GM23338 (cell line): ENCODE measurements around the gene B3GNT9. TPM values are rescaled to one million over a fixed set of nuclear protein-coding genes. Genes with fewer than 3 reads are reported as not detected.

Experiments used
- CREB1 ChIP-seq: fragments of 250-450 bp; sonication (Bioruptor Pico); IDR thresholded peaks from 2 replicates; pipeline ENCODE4 v1.5.0; 2020; ENCODE audit warnings: low read depth, mild to moderate bottlenecking, moderate library complexity
- CTCF ChIP-seq, 2 experiments: fragments of 200-600 bp in 1 of 2; sonication (generic) in 1 of 2; conservative IDR thresholded peaks; 2 replicates each; pipeline versions ENCODE4 v1.5.1 to v1.6.1; 2016 to 2017; ENCODE audit warnings: antibody characterized with exemption in 2 of 2, low read depth in 2 of 2, mild to moderate bottlenecking in 2 of 2, moderate library complexity in 1 of 2
- ETS1 ChIP-seq: IDR thresholded peaks from 2 replicates; pipeline ENCODE4 v1.6.1; 2016; ENCODE audit warnings: antibody characterized with exemption
- EZH2phosphoT487 ChIP-seq: fragments of 200-600 bp; sonication (generic); IDR thresholded peaks from one replicate; pipeline ENCODE4 v1.8.1; 2018; ENCODE audit warnings: antibody characterized with exemption; ENCODE audit not compliant: unreplicated experiment
- JUNB ChIP-seq: IDR thresholded peaks from one replicate; pipeline ENCODE4 v1.6.1; 2016; ENCODE audit warnings: antibody characterized with exemption; ENCODE audit not compliant: unreplicated experiment
- NANOG ChIP-seq: IDR thresholded peaks from 2 replicates; pipeline ENCODE4 v1.6.1; 2016; ENCODE audit warnings: antibody characterized with exemption, borderline replicate concordance
- POLR2AphosphoS5 ChIP-seq: IDR thresholded peaks from 2 replicates; pipeline ENCODE4 v1.6.1; 2016; ENCODE audit warnings: antibody characterized with exemption, low read depth
- STAT1 ChIP-seq: IDR thresholded peaks from one replicate; pipeline ENCODE4 v1.6.1; 2016; ENCODE audit warnings: antibody characterized with exemption; ENCODE audit not compliant: unreplicated experiment
- ZNF114 ChIP-seq: fragments of 250-450 bp; sonication (Bioruptor Pico); IDR thresholded peaks from 2 replicates; pipeline ENCODE4 v1.5.0; 2020; ENCODE audit warnings: mild to moderate bottlenecking, moderate library complexity
- ZNF331 ChIP-seq: fragments of 250-450 bp; sonication (Bioruptor Pico); IDR thresholded peaks from 2 replicates; pipeline ENCODE4 v1.5.0; 2020; ENCODE audit warnings: low read depth, mild to moderate bottlenecking, moderate library complexity
- ZNF462 ChIP-seq: fragments of 250-450 bp; sonication (Bioruptor Pico); IDR thresholded peaks from 2 replicates; pipeline ENCODE4 v1.5.0; 2020; ENCODE audit warnings: mild to moderate bottlenecking, moderate library complexity
- polyA plus RNA-seq: library from polyadenylated mRNA; unstranded; fragments of >200 nt; fragmentation: Nextera tagmentation; extraction: Ambion mirVana; gene quantifications from 2 replicates; pipeline ENCODE4 v1.2.1, GENCODE V29; 2016
- total RNA-seq: library from RNA; depleted of rRNA; stranded (reverse); fragments of >200 nt; shearing (Covaris generic); gene quantifications from 2 replicates; pipeline ENCODE4 v1.2.3, GENCODE V29; 2014

B3GNT9 gene
- total and polyA plus RNA-seq, 2 experiments from 2014 or later = 0.99 to 7.0 TPM

GRCh38 chr16:67112591-67113399 is 38.0 kb downstream of the B3GNT9 start (continued):
- TF ChIP-seq ZNF462 (CRISPR knock-in tag) (no peak), ETS1 (no peak), ZNF114 (CRISPR knock-in tag) (no peak), NANOG (no peak), EZH2phosphoT487 (no peak), CTCF (conservative IDR thresholded peaks at IDR 0.05; ENCODE audit: low read depth in 2 of 2) (no peak), CREB1 (CRISPR knock-in tag) (no peak), ZNF331 (CRISPR knock-in tag) (no peak), STAT1 (no peak), JUNB (no peak), POLR2AphosphoS5 (no peak)
